ENCODE data around the gene MOCS2.

DNA sequence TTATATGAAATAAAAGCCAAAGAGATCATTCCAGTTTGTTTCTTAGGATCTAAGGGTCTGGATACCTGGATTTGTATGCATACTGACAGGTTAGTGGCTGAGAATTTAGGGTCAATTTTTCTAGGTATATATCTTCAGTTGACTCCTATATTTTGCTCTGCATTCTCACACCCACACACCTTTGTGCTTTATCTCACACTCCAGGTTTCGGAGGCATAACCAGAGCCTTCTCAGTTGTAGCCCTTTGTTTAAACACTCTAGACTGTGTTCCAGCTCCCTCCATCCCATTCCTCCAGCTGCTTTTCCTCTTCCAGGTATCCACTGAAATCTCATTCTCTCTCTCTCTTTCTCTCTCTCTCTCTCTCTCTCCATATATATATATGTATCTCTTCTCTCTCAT lies 10.6 kb upstream of the MOCS2 start:
- TF ChIP-seq, protein P1, sequence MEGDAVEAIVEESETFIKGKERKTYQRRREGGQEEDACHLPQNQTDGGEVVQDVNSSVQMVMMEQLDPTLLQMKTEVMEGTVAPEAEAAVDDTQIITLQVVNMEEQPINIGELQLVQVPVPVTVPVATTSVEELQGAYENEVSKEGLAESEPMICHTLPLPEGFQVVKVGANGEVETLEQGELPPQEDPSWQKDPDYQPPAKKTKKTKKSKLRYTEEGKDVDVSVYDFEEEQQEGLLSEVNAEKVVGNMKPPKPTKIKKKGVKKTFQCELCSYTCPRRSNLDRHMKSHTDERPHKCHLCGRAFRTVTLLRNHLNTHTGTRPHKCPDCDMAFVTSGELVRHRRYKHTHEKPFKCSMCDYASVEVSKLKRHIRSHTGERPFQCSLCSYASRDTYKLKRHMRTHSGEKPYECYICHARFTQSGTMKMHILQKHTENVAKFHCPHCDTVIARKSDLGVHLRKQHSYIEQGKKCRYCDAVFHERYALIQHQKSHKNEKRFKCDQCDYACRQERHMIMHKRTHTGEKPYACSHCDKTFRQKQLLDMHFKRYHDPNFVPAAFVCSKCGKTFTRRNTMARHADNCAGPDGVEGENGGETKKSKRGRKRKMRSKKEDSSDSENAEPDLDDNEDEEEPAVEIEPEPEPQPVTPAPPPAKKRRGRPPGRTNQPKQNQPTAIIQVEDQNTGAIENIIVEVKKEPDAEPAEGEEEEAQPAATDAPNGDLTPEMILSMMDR (conservative IDR thresholded peaks at IDR 0.05 in 1 of 2, IDR thresholded peaks at IDR 0.05 in 1 of 2; ENCODE audit: extremely low read depth in 1 of 2, insufficient read depth in 1 of 2, low read depth in 1 of 2, low read length in 2 of 2): no peak
- TF ChIP-seq EZH2 (IDR thresholded peaks at IDR 0.05; ENCODE audit: borderline replicate concordance, low read length): no peak

Measured in mammary epithelial cell (primary cell).